ENCODE data around the gene NKIRAS1.

DNA sequence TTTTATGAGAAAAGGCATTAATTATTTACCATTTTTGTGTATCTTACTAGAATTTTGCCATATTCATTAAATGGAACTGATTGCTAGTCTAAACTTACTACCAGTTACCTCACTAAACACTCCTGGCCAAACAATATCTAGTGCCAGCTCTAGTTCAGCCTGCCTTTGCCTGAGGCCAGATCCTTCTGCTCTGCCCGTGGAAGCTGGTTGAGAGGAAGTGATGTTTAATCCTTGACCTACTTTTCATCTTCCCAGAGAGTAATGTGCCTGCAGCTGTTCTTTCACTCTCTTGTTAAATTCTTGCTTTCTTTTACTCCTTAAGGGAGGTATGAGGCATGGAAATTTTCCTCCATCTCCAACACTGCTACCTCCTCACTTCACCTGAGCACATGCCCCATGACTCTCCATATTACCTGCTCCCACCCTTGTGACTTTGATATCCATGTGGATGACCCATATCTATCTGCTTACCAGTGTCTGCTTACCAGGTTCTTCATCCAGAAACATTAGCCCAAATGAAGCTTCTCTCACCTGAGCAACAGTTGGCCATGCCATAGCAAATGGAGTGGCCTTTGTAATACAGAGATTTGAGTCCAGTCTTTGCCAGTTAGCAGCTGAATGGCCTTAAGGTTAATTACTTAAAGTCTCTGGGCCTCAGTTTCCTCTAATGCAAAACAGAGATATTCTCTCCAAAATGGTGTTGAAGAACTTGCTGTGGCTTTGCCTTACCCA, 57.6 kb downstream of the NKIRAS1 start:
- no peak for TF ChIP-seq POLR2AphosphoS5 (IDR thresholded peaks at IDR 0.05; ENCODE audit: low read depth, low read length)
- TF ChIP-seq, protein P1, sequence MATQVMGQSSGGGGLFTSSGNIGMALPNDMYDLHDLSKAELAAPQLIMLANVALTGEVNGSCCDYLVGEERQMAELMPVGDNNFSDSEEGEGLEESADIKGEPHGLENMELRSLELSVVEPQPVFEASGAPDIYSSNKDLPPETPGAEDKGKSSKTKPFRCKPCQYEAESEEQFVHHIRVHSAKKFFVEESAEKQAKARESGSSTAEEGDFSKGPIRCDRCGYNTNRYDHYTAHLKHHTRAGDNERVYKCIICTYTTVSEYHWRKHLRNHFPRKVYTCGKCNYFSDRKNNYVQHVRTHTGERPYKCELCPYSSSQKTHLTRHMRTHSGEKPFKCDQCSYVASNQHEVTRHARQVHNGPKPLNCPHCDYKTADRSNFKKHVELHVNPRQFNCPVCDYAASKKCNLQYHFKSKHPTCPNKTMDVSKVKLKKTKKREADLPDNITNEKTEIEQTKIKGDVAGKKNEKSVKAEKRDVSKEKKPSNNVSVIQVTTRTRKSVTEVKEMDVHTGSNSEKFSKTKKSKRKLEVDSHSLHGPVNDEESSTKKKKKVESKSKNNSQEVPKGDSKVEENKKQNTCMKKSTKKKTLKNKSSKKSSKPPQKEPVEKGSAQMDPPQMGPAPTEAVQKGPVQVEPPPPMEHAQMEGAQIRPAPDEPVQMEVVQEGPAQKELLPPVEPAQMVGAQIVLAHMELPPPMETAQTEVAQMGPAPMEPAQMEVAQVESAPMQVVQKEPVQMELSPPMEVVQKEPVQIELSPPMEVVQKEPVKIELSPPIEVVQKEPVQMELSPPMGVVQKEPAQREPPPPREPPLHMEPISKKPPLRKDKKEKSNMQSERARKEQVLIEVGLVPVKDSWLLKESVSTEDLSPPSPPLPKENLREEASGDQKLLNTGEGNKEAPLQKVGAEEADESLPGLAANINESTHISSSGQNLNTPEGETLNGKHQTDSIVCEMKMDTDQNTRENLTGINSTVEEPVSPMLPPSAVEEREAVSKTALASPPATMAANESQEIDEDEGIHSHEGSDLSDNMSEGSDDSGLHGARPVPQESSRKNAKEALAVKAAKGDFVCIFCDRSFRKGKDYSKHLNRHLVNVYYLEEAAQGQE (IDR thresholded peaks at IDR 0.05; ENCODE audit: insufficient read depth in 1 of 2, low read depth in 2 of 2, low read length in 2 of 2), result no peak
- no peak for TF ChIP-seq FOXP2 (optimal IDR thresholded peaks at IDR 0.05; ENCODE audit: borderline replicate concordance, extremely low read depth, extremely low read length, insufficient read depth)

Data from PFSK-1 (cell line).